Vagina (tissue), 2 donors: ENCODE results near the gene ZIC2. TPM values are rescaled to one million over a fixed set of nuclear protein-coding genes. Genes with fewer than 3 reads are reported as not detected.
A peak's percentile ranks its signal among the peaks of the same experiment; 100 is the strongest.

Source experiments
- DNase-seq, 2 donors: peaks; one replicate each; pipeline ENCODE4 v3.0.0-alpha.2; 2017; ENCODE audit errors: extremely low spot score in 2 of 2
- H3K27ac ChIP-seq: fragments of 200-600 bp; sonication (generic); one replicate; pipeline ENCODE4 v1.5.1; 2019
- H3K27me3 ChIP-seq: fragments of 200-600 bp; sonication (generic); one replicate; pipeline ENCODE4 v1.5.1; 2019
- H3K36me3 ChIP-seq, 2 donors: fragments of 200-600 bp; sonication (generic); one replicate each; pipeline ENCODE4 v1.5.1; 2017 to 2019
- H3K4me1 ChIP-seq: fragments of 200-600 bp; sonication (generic); one replicate; pipeline ENCODE4 v1.5.1; 2019
- H3K4me3 ChIP-seq, 2 donors: fragments of 200-600 bp; sonication (generic); 1 replicate in 1 of 2; 2 replicates in 1 of 2; pipeline ENCODE4 v1.5.1; 2016 to 2019
- H3K9me3 ChIP-seq: fragments of 200-600 bp; sonication (generic); one replicate; pipeline ENCODE4 v1.5.1; 2019
- CTCF ChIP-seq, 3 experiments: fragments of 450-650 bp in 2 of 3; fragments of 200-600 bp in 1 of 3; sonication (generic) in 1 of 3; IDR thresholded peaks; one replicate each; pipeline ENCODE4 v1.5.1; 2017 to 2019; ENCODE audit warnings: antibody characterized with exemption in 3 of 3, mild to moderate bottlenecking in 2 of 3, moderate library complexity in 2 of 3
- POLR2A ChIP-seq, 2 donors: fragments of 450-650 bp; IDR thresholded peaks; one replicate each; pipeline ENCODE4 v1.6.1; 2017; ENCODE audit warnings: antibody characterized with exemption in 2 of 2, mild to moderate bottlenecking in 2 of 2, moderate library complexity in 2 of 2
- POLR2AphosphoS5 ChIP-seq, 2 donors: sonication (generic); formaldehyde crosslinking; IDR thresholded peaks; one replicate each; pipeline ENCODE4 v1.9.0; 2017; ENCODE audit warnings: antibody characterized with exemption in 2 of 2, mild to moderate bottlenecking in 2 of 2, low read depth in 1 of 2; ENCODE audit not compliant: insufficient read depth in 1 of 2
- intact Hi-C: fragments of 100-400 bp; cut with DNase I; formaldehyde crosslinking; loops from one replicate; pipeline ENCODE4 v1.15.1; 2023
- total RNA-seq: library from RNA; depleted of rRNA; stranded (reverse); fragments of >200 nt; gene quantifications from one replicate; pipeline ENCODE4 v1.2.3, GENCODE V29; 2016

ZIC2 gene
- total RNA-seq, 1 donor from 2014 or later: not detected

DNA sequence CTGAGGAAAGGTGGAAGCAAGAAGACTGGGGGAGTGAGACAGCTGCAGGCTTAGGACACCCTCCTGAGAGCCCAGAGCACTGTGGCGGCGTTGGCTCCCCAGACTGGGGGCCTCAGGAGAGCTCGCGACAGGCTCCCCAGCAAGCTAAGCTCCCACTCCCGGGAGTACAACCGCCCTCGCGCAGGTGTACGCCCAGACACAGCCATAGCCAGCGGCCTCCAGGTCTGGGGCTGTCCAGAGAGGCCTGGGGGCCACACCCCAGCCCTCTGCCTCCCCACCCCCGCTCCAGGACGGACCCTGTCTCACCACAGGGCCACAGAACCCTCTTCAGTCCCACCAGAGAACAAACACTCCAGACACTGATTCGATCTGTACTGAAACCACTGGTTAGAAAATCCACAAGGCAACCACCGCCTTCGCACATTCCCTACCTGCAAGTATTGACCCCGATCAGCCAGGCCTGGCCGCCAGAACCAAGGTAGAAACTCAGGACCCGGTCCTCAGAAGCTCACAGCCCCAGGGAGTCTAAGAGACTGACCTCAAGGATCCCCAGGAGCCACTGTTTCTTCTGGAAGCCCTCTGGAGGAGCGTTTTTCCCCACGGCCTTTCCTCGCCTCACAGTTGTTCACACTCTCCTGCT lies 26.4 kb upstream of the ZIC2 start:
- Histone ChIP-seq H3K9me3 (no peaks in the 10 kb centered on the region), H3K36me3 (no peaks in the 10 kb centered on the region), H3K4me1 (peaks cover 30% of the 10 kb centered on the region), H3K27me3 (peaks cover 25% of the 10 kb centered on the region), H3K27ac (no peak overlapping the region), H3K4me3 (no peak overlapping the region)
- intact Hi-C loops: no loop called here
- no peak for DNase-seq
- no peak for TF ChIP-seq POLR2AphosphoS5 (IDR thresholded peaks at IDR 0.05; ENCODE audit: insufficient read depth in 1 of 2, low read depth in 1 of 2)
- TF ChIP-seq POLR2A (IDR thresholded peaks at IDR 0.05): no peak
- no peak for TF ChIP-seq CTCF (IDR thresholded peaks at IDR 0.05)

- Histone ChIP-seq H3K36me3 (no peaks in the 10 kb centered on the region), H3K27ac (no peak overlapping the region), H3K4me3 (peak overlapping the region in 1 of 2 donors; percentile 14), H3K9me3 (no peaks in the 10 kb centered on the region), H3K4me1 (peaks cover 30% of the 10 kb centered on the region), H3K27me3 (peaks cover 25% of the 10 kb centered on the region)
- DNase-seq: no peak
- intact Hi-C loops: no loop called here
- TF ChIP-seq POLR2A (IDR thresholded peaks at IDR 0.05): no peak
- no peak for TF ChIP-seq POLR2AphosphoS5 (IDR thresholded peaks at IDR 0.05; ENCODE audit: insufficient read depth in 1 of 2, low read depth in 1 of 2)
- TF ChIP-seq CTCF (IDR thresholded peaks at IDR 0.05): no peak
Measured at GRCh38 chr13:99955747-99956472, 25.7 kb upstream of the ZIC2 start.

- Histone ChIP-seq H3K27ac (no peak overlapping the region), H3K27me3 (peaks cover 25% of the 10 kb centered on the region), H3K9me3 (no peaks in the 10 kb centered on the region), H3K4me3 (peak overlapping the region; percentile 14 to 17), H3K36me3 (no peaks in the 10 kb centered on the region), H3K4me1 (peaks cover 30% of the 10 kb centered on the region)
- DNase-seq: no peak
- intact Hi-C loops: no loop called here
- no peak for TF ChIP-seq CTCF (IDR thresholded peaks at IDR 0.05)
- TF ChIP-seq POLR2A (IDR thresholded peaks at IDR 0.05): no peak
- no peak for TF ChIP-seq POLR2AphosphoS5 (IDR thresholded peaks at IDR 0.05; ENCODE audit: insufficient read depth in 1 of 2, low read depth in 1 of 2)
Measured at GRCh38 chr13:99956473-99957349, 24.9 kb upstream of the ZIC2 start.

GRCh38 chr13:99958406-99959126 lies 23.0 kb upstream of the ZIC2 start:
- Histone ChIP-seq H3K9me3 (no peaks in the 10 kb centered on the region), H3K36me3 (no peaks in the 10 kb centered on the region), H3K27ac (no peak overlapping the region), H3K27me3 (peaks cover 25% of the 10 kb centered on the region), H3K4me3 (no peak overlapping the region), H3K4me1 (peaks cover 30% of the 10 kb centered on the region)
- intact Hi-C loops: no loop called here
- TF ChIP-seq POLR2AphosphoS5 (IDR thresholded peaks at IDR 0.05; ENCODE audit: insufficient read depth in 1 of 2, low read depth in 1 of 2): no peak
- no peak for TF ChIP-seq POLR2A (IDR thresholded peaks at IDR 0.05)
- no peak for TF ChIP-seq CTCF (IDR thresholded peaks at IDR 0.05)
- no peak for DNase-seq
